Kidney (tissue), 14 donors: Measurements from ENCODE around the gene ADIRF. TPM values are rescaled to one million over a fixed set of nuclear protein-coding genes. Genes with fewer than 3 reads are reported as not detected.

Source experiments
- DNase-seq, 5 donors: peaks; one replicate each; pipeline ENCODE4 v3.0.0-alpha.2; 2013 to 2020
- FAIRE-seq: peaks from 2 replicates; lab custom pipeline; 2012; peaks lifted over from hg19 to GRCh38; lab: Jason Lieb, UNC
- H3K27ac ChIP-seq, 2 donors: one replicate each; pipeline ENCODE4 v1.7.0; 2013; ENCODE audit warnings: low read depth in 2 of 2, low read length in 2 of 2, inconsistent platforms in 1 of 2
- H3K27me3 ChIP-seq: one replicate; pipeline ENCODE4 v1.7.1; 2013; ENCODE audit warnings: low read length, inconsistent platforms; ENCODE audit not compliant: control insufficient read depth, insufficient read depth
- H3K36me3 ChIP-seq, 3 donors: one replicate each; pipeline versions ENCODE4 v1.7.0 to v1.7.1; 2013; ENCODE audit warnings: low read length in 3 of 3, control low read depth in 1 of 3, inconsistent platforms in 1 of 3; ENCODE audit not compliant: insufficient read depth in 3 of 3, control insufficient read depth in 2 of 3
- H3K4me1 ChIP-seq, 3 donors: one replicate each; pipeline versions ENCODE4 v1.7.0 to v1.7.1; 2013; ENCODE audit warnings: low read length in 3 of 3, inconsistent platforms in 1 of 3, low read depth in 1 of 3; ENCODE audit not compliant: control insufficient read depth in 2 of 3, insufficient read depth in 2 of 3
- H3K4me3 ChIP-seq, 3 donors: one replicate each; pipeline versions ENCODE4 v1.7.0 to v1.8.1; 2013; ENCODE audit warnings: low read length in 3 of 3, control low read depth in 1 of 3, inconsistent platforms in 1 of 3
- H3K9ac ChIP-seq, 3 donors: one replicate each; pipeline versions ENCODE4 v1.7.0 to v1.7.1; 2013; ENCODE audit warnings: low read length in 3 of 3, control low read depth in 1 of 3, inconsistent platforms in 1 of 3
- H3K9me3 ChIP-seq, 3 donors: one replicate each; pipeline versions ENCODE4 v1.7.0 to v1.7.1; 2013; ENCODE audit warnings: low read length in 3 of 3, control low read depth in 1 of 3, inconsistent platforms in 1 of 3; ENCODE audit not compliant: control insufficient read depth in 2 of 3, insufficient read depth in 1 of 3
- CTCF ChIP-seq: IDR thresholded peaks from 3 replicates; pipeline ENCODE4 v1.5.1; 2012; ENCODE audit warnings: mild to moderate bottlenecking, moderate library complexity, borderline replicate concordance; ENCODE audit not compliant: insufficient read depth; ENCODE audit errors: extremely low read depth
- intact Hi-C: fragments of 100-400 bp; cut with DNase I; formaldehyde crosslinking; loops from one replicate; pipeline ENCODE4 v1.11.1; 2022
- polyA plus RNA-seq: library from polyadenylated mRNA; stranded (reverse); fragments of 350-450 nt; fragmentation: Illumina TruSeq; extraction: RNeasy Lipid Tissue Mini Kit (QIAGEN cat#74804); gene quantifications from one replicate; pipeline ENCODE4 v1.2.3, GENCODE V29; 2014; ENCODE audit warnings: low read depth, low replicate concordance; ENCODE audit not compliant: insufficient read depth
- total RNA-seq: library from RNA; stranded (reverse); fragmentation: NEBNext Ultra II Directional; extraction: Animal tissue kit (Norgen Biotek cat#: 25700); gene quantifications from one replicate; pipeline ENCODE4 v1.2.1, GENCODE V29; 2021
- donor health status: control.
- donor health status: control.
- donor health status: control.
- donor health status: control.
- donor health status: control.
- donor health status: DM: yes; HTN: yes; CAD: no.
- donor health status: Normal renal cell carcinoma (clear cell type).

ADIRF gene
- total and polyA plus RNA-seq, 2 donors from 2014 or later, result 357 to 897 TPM

GRCh38 chr10:86956848-86957448 is 11.3 kb upstream of the ADIRF start:
- Histone ChIP-seq H3K9ac (peak overlapping the region in 2 of 3 donors; percentile 4 to 5), H3K27me3 (no peaks in the 10 kb centered on the region), H3K36me3 (no peaks in the 10 kb centered on the region), H3K9me3 (peaks cover 0 to 2% (median 0%) of the 10 kb centered on the region in 3 donors), H3K27ac (peak overlapping the region; percentile 54 to 87), H3K4me1 (peaks cover 0 to 43% (median 13%) of the 10 kb centered on the region in 3 donors), H3K4me3 (peak overlapping the region in 2 of 3 donors; percentile 44 to 54)
- TF ChIP-seq CTCF, result no peak
- DNase-seq, result peak in 2 of 5 donors; percentile 27 to 36
- no peak for FAIRE-seq
- intact Hi-C loops, result no loop called here

- H3K36me3 ChIP-seq, result no peaks in the 10 kb centered on the region
- H3K27me3 ChIP-seq, result no peaks in the 10 kb centered on the region
- H3K4me1 ChIP-seq, result peaks cover 0 to 43% (median 13%) of the 10 kb centered on the region in 3 donors
- peak within 1 kb of the TSS; percentile 65 to 87 for H3K27ac ChIP-seq
- DNase-seq (peak in 3 of 5 donors; percentile 42 to 77 (median 49)), FAIRE-seq (no peak)
- no peaks in the 10 kb centered on the region for H3K9me3 ChIP-seq
- peak within 1 kb of the TSS in 2 of 3 donors; percentile 44 to 54 for H3K4me3 ChIP-seq
- intact Hi-C loops, result no loop called here
- no peak for TF ChIP-seq CTCF
- H3K9ac ChIP-seq, result peak within 1 kb of the TSS in 2 of 3 donors; percentile 4 to 5
Measured at GRCh38 chr10:86957471-86958115, 10.7 kb upstream of the ADIRF start, which contains the start of gene MMRN2. TSS of gene MMRN2 (minus strand) at chr10:86957615. CDS start at chr10:86957541, 74 bp downstream.

GRCh38 chr10:86958116-86958900 is 10.0 kb upstream of the ADIRF start, which contains the start of gene SNCG:
TSS of gene SNCG (plus strand) at chr10:86958599. CDS start at chr10:86958698, 99 bp downstream.
- intact Hi-C loops, result no loop called here
- peak within 1 kb of the TSS in 1 of 3 donors; percentile 44 for H3K4me3 ChIP-seq
- H3K27me3 ChIP-seq, result no peaks in the 10 kb centered on the region
- H3K9ac ChIP-seq, result peak within 1 kb of the TSS in 2 of 3 donors; percentile 32 to 40
- no peak for TF ChIP-seq CTCF
- peak in 3 of 5 donors; percentile 67 to 78 (median 75) for DNase-seq
- peak within 1 kb of the TSS; percentile 67 to 87 for H3K27ac ChIP-seq
- no peaks in the 10 kb centered on the region for H3K9me3 ChIP-seq
- peaks cover 0 to 43% (median 11%) of the 10 kb centered on the region in 3 donors for H3K4me1 ChIP-seq
- FAIRE-seq, result no peak
- no peaks in the 10 kb centered on the region for H3K36me3 ChIP-seq
